Central memory CD8-positive, alpha-beta T cell (primary cell): ENCODE results near the gene TBC1D32.
"Not testable (repeated sequence)": the region's sequence is repeated elsewhere in the genome, so short reads cannot be mapped to it uniquely, and the experiment has no call there.

Experiments
- ATAC-seq: fragments of 150-1000 bp; cut with Tn5 transposase; replicated peaks from 2 replicates; pipeline ENCODE4 v1.10.0; 2022; ENCODE audit warnings: mild to moderate bottlenecking, moderate FRiP score, moderate number of reproducible peaks; ENCODE audit not compliant: poor library complexity, severe bottlenecking; ENCODE audit errors: extremely low read depth
- DNase-seq, 2 donors: peaks; one replicate each; pipeline ENCODE4 v3.0.0; 2021; ENCODE audit warnings: low spot score in 2 of 2
- H3K27ac Mint-ChIP-seq: one replicate; pipeline ENCODE4 v1.8.0; 2022; ENCODE audit warnings: low read depth, mild to moderate bottlenecking, moderate library complexity, mixed read lengths
- H3K27me3 Mint-ChIP-seq: one replicate; pipeline ENCODE4 v1.8.0; 2022; ENCODE audit warnings: mixed read lengths
- H3K36me3 Mint-ChIP-seq: one replicate; pipeline ENCODE4 v1.8.0; 2022; ENCODE audit warnings: mild to moderate bottlenecking, moderate library complexity, mixed read lengths; ENCODE audit not compliant: insufficient read depth
- H3K4me1 Mint-ChIP-seq: one replicate; pipeline ENCODE4 v1.8.0; 2022; ENCODE audit warnings: mixed read lengths
- H3K4me3 Mint-ChIP-seq: one replicate; pipeline ENCODE4 v1.8.0; 2022; ENCODE audit warnings: mild to moderate bottlenecking, moderate library complexity, mixed read lengths
- H3K9me3 Mint-ChIP-seq: one replicate; pipeline ENCODE4 v1.8.0; 2022; ENCODE audit warnings: mixed read lengths

TBC1D32 gene, protein sequence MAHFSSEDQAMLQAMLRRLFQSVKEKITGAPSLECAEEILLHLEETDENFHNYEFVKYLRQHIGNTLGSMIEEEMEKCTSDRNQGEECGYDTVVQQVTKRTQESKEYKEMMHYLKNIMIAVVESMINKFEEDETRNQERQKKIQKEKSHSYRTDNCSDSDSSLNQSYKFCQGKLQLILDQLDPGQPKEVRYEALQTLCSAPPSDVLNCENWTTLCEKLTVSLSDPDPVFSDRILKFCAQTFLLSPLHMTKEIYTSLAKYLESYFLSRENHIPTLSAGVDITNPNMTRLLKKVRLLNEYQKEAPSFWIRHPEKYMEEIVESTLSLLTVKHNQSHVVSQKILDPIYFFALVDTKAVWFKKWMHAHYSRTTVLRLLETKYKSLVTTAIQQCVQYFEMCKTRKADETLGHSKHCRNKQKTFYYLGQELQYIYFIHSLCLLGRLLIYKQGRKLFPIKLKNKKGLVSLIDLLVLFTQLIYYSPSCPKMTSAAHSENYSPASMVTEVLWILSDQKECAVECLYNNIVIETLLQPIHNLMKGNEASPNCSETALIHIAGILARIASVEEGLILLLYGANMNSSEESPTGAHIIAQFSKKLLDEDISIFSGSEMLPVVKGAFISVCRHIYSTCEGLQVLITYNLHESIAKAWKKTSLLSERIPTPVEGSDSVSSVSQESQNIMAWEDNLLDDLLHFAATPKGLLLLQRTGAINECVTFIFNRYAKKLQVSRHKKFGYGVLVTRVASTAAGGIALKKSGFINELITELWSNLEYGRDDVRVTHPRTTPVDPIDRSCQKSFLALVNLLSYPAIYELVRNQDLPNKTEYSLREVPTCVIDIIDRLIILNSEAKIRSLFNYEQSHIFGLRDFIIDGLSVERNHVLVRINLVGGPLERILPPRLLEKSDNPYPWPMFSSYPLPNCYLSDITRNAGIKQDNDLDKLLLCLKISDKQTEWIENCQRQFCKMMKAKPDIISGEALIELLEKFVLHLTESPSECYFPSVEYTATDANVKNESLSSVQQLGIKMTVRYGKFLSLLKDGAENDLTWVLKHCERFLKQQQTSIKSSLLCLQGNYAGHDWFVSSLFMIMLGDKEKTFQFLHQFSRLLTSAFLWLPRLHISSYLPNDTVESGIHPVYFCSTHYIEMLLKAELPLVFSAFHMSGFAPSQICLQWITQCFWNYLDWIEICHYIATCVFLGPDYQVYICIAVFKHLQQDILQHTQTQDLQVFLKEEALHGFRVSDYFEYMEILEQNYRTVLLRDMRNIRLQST

DNA sequence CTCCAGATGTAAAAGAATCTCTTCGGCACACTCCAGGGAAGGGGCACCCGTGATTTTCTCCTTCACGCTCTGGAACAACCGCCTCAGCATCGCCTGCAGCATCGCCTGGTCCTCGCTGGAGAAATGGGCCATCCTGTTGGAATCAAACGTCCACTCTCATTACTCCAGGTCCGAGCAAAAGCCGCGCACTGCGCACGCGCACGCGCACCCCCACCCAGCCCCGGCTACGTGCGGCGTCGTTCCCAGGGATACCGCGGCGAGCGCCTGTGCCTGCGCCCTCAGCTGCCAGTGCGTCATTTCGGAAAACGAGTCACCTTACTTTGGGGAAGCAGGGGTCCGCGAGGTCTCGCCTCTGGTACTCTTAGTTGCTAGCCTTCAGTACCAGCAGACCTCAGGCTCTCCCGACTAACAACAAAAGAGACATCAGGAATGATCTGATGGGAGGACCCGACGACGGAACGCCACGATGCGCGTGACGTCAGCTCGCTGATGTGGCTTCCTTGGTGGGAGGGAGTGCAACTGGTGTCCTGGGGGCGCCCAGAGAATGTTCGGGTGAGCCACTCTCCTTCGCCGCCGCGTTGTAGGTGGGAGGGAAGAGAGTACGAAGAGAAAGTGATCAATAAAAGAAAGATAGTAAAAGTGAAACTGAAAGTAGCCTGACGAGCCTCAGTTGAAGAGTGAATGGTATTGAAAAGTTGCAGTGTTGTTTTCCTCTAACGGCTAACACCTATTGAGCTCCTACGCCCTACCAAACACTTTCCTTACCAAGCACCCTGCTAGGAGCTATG, at the start of gene TBC1D32:
TSS of gene TBC1D32 (minus strand) at position 182 of the 788 bp plus-strand sequence. CDS start at position 132, 50 bp downstream.
- Mint-ChIP-seq H3K9me3 (no peaks in the 10 kb centered on the region), H3K4me1 (peaks cover 30% of the 10 kb centered on the region), H3K36me3 (peaks cover 8% of the 10 kb centered on the region), H3K4me3 (peak within 1 kb of the TSS; percentile 90), H3K27me3 (no peaks in the 10 kb centered on the region), H3K27ac (peak within 1 kb of the TSS; percentile 99)
- DNase-seq (peak; percentile 80 to 81), ATAC-seq (peak; percentile 89)

DNA sequence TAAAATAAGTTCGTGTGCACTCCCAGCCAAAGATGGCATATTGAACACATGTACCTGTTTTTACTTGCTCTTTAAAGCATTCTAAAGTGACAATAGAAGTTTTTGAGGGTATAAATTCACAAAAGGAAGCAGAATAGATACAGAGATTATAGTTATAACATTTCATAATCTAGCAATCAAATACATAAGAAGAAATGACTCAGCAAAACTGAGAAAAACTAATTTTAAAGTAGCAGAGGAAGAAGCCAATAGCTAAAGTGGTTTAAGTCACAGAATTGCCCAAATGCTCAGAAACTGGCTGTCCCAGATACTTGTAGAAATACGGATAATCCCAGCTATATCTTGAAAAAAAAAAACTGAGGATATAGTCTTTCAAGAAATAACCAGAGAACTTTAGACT, 49.2 kb upstream of the TBC1D32 start:
- Mint-ChIP-seq H3K27ac (no peak overlapping the region), H3K36me3 (no peaks in the 10 kb centered on the region), H3K27me3 (peaks cover 26% of the 10 kb centered on the region), H3K4me3 (no peak overlapping the region), H3K9me3 (no peaks in the 10 kb centered on the region), H3K4me1 (no peaks in the 10 kb centered on the region)
- DNase-seq, result no peak
- no peak for ATAC-seq

DNA sequence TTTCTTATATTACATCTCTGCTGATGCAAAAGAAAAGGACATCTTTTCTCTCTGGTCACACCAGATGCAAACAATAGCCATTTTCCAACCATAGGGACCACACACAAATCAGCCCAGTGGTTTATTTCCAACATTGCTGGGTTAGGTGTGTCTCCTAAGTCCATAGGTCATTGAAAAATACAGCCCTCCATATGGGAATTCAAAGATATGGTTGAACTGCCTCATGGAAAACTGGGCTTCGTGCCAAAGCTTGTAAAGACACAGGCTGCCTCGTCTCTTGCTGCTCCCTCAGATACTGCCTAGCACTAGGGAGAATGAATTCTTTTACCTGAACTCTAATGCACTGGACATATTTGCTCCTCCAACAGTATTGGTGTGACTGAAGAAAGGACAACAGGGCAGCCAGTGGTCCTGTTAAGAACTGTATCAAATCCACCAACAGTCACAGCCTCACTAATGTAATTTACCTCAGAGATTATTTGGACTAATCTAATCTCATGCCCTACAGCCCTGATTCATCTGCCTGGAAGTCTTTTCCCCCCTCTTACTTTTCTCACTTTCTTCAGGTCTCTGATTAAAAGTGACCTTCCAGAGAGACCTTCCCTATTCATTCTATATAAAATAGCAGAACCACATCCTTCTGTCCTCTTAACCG, 48.3 kb upstream of the TBC1D32 start:
- H3K27me3 Mint-ChIP-seq, result peaks cover 26% of the 10 kb centered on the region
- H3K4me3 Mint-ChIP-seq, result no peak overlapping the region
- H3K36me3 Mint-ChIP-seq, result no peaks in the 10 kb centered on the region
- no peak overlapping the region for H3K27ac Mint-ChIP-seq
- H3K9me3 Mint-ChIP-seq, result no peaks in the 10 kb centered on the region
- H3K4me1 Mint-ChIP-seq, result no peaks in the 10 kb centered on the region
- DNase-seq, result no peak
- no peak for ATAC-seq

DNA sequence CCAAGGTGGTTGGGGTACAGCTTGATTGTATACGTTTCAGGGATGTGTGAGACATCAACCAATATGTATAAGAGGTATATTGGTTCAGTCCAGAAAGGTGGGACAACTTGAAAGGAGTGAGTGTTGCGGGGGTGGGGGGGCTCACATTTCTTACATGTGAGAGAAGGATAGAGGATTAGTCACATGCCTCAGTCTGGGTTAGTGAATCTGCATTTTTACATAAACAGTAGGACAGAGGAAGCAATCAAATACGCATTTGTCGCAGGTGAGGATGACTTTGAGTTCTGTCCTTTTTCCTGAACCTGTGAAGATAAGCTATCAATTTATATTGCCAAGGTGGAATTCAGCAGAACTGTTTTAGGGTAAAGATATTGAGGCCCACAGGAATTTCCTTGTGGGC, 42.1 kb upstream of the TBC1D32 start:
- H3K9me3 Mint-ChIP-seq, result no peaks in the 10 kb centered on the region
- H3K27me3 Mint-ChIP-seq, result no peaks in the 10 kb centered on the region
- ATAC-seq (no peak), DNase-seq (no peak)
- H3K4me3 Mint-ChIP-seq, result no peak overlapping the region
- no peaks in the 10 kb centered on the region for H3K36me3 Mint-ChIP-seq
- H3K27ac Mint-ChIP-seq, result no peak overlapping the region
- H3K4me1 Mint-ChIP-seq, result no peaks in the 10 kb centered on the region

DNA sequence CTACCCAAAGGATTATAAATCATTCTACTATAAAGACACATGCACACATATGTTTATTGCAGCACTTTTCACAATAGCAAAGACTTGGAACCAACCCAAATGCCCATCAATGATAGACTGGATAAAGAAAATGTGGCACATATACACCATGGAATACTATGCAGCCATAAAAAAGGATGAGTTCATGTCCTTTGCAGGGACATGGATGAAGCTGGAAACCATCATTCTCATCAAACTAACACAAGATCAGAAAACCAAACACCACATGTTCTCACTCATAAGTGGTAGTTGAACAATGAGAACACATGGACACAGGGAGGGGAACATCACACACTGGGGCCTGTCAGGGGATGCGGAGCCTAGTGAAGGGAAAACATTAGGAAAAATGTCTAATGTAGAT, 39.9 kb upstream of the TBC1D32 start:
- H3K36me3 Mint-ChIP-seq, H3K27me3 Mint-ChIP-seq, H3K9me3 Mint-ChIP-seq, H3K27ac Mint-ChIP-seq, ATAC-seq, H3K4me1 Mint-ChIP-seq, DNase-seq, H3K4me3 Mint-ChIP-seq: not testable (repeated sequence)

DNA sequence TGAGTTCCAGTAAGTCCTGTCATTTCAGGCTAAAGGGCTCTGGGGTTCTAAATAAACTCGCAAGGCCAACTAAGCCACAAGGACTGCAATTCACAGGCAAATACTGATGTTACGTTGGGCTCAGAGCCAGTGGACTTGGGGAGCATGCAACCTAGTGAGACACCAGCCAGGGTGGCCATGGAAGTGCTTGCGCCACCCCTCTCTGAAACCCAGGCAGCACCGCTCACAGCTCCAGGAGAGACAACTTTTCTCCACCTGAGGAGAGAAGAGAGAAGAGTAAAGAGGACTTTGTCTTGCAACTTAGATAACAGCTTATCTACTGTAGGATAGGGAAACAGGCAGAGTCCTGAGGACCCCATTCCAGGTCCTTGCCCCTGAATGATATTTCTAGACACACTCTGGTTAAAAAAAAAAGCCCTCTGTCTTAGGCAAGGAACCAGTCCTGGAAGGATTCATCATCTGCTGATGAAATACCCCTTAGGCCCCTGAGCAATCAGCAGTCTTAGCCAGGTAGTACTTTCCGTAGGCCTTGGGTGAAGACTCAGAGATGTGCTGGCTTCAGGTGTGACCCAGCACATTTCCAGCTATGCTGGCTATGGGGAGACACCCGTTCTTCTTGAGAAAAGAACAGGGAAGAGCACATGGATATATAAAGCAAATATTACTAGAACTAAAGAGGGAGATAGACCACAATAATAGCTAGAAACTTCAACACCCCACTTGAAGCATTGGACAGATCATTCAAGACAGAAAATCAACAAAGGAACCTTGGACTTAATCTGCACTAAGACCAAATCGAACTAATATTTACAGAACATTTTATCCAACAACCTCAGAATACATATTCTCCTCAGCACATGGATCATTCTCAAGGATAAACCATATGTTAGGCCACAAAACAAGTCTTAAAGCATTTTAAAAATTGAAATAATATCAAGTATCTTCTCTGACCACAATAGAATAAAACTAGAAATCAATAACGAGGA, 31.5 kb upstream of the TBC1D32 start:
- DNase-seq (no peak), ATAC-seq (no peak)
- H3K4me1 Mint-ChIP-seq, result no peaks in the 10 kb centered on the region
- no peak overlapping the region for H3K4me3 Mint-ChIP-seq
- H3K9me3 Mint-ChIP-seq, result no peaks in the 10 kb centered on the region
- H3K36me3 Mint-ChIP-seq, result no peaks in the 10 kb centered on the region
- H3K27me3 Mint-ChIP-seq, result peaks cover 61% of the 10 kb centered on the region
- no peak overlapping the region for H3K27ac Mint-ChIP-seq

DNA sequence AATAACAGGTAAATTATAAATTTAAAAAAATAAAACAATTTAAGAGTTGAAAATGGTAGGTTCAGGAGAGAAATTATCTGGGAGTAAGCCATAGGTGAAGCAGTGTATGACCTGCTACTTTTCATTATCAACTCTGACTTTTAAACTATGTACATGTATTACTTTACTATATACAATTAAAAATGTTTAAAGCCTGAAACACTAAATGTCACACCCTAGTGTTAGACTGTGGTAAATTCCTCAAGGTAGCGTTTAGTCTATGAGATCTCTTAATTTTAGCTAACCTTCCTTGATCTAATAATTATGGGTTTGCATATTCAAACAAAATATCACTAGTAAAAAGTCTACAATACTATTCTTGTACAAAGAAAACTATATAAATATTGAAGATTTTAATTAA, 22.3 kb upstream of the TBC1D32 start:
- H3K36me3 Mint-ChIP-seq, result no peaks in the 10 kb centered on the region
- ATAC-seq, result no peak
- H3K9me3 Mint-ChIP-seq, result no peaks in the 10 kb centered on the region
- H3K27me3 Mint-ChIP-seq, result peaks cover 48% of the 10 kb centered on the region
- H3K4me1 Mint-ChIP-seq, result no peaks in the 10 kb centered on the region
- no peak for DNase-seq
- H3K27ac Mint-ChIP-seq, result no peak overlapping the region
- no peak overlapping the region for H3K4me3 Mint-ChIP-seq

DNA sequence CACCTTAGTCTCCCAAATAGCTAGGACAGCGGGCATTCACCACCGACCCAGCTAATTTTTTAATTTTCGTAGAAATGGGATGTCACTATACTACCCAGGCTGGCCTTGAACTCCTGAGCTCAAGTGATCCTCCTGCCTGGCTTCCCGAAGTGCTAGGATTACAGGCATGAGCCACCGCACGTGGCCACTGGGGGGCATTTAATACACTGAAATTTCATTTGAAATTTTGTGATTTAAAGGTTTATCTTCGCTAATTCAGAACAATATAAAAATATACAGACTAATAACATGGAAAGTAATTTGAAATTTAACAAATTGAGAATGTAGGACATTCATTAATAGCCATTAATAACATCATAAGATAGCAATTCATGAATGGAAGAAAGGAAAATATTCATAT, 20.5 kb upstream of the TBC1D32 start:
- no peak for ATAC-seq
- Mint-ChIP-seq H3K9me3 (no peaks in the 10 kb centered on the region), H3K27ac (no peak overlapping the region), H3K4me1 (no peaks in the 10 kb centered on the region), H3K4me3 (no peak overlapping the region), H3K36me3 (no peaks in the 10 kb centered on the region), H3K27me3 (peaks cover 42% of the 10 kb centered on the region)
- DNase-seq, result no peak

DNA sequence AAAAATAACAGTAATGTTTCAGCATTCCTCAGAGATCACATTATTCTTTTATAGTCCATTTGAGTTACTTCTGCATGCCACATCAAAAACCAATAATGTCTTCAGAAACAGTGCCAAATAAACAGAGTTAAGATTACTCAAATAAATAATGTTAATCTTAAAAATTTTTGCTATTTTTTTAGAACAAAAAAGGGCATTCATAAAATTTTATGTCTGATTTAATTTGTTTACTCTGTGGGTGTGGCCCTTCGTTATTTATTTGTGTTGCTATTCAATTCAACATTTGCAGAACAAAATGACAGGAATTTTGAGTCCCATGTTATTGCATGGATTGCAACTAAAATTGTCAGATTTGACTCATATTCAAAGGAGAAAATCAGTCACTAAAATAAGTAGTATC, 18.7 kb upstream of the TBC1D32 start:
- DNase-seq (no peak), ATAC-seq (no peak)
- no peaks in the 10 kb centered on the region for H3K9me3 Mint-ChIP-seq
- H3K27me3 Mint-ChIP-seq, result peaks cover 46% of the 10 kb centered on the region
- H3K36me3 Mint-ChIP-seq, result no peaks in the 10 kb centered on the region
- H3K4me3 Mint-ChIP-seq, result no peak overlapping the region
- no peaks in the 10 kb centered on the region for H3K4me1 Mint-ChIP-seq
- H3K27ac Mint-ChIP-seq, result no peak overlapping the region

DNA sequence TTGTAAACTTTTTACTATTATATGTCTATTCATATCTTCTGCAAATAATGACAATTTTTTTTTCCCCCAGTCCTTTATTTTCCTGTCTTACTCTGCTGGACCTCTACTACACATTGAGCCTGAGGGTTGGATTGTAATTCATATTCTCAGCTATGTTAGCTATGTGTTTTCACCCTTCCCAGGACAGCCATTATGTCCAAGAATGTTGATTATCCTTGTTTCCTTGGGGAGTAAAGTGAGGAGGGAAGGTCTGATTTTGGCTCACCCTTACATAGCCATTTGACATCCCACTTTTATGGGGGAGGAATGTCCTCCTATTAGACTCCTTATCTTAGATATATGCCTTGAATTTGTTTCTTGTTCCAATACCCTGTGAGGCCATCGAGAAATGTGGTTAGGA, 17.6 kb upstream of the TBC1D32 start:
- Mint-ChIP-seq H3K4me3 (no peak overlapping the region), H3K27me3 (peaks cover 46% of the 10 kb centered on the region), H3K36me3 (no peaks in the 10 kb centered on the region), H3K27ac (no peak overlapping the region), H3K9me3 (no peaks in the 10 kb centered on the region), H3K4me1 (no peaks in the 10 kb centered on the region)
- no peak for DNase-seq
- no peak for ATAC-seq

DNA sequence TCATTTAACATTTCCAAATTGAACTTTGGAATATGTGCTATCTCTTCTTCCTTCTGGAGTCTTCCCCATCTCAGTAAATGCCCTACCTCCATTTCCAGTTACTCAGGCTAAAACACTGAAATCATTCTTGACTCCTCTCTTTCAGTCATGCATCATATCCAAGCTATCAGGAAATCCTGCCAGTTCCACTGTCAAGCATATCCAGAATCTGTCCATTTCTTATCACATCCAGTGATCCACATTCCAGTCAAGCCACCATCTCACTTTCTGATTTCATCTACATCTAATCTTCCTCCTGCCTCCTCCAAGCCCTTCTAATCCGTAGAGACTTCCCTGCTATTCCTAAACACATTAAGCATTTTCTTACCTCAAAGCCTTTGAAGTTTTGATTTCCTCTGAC, 15.3 kb upstream of the TBC1D32 start:
- ATAC-seq, result no peak
- Mint-ChIP-seq H3K36me3 (no peaks in the 10 kb centered on the region), H3K27ac (no peak overlapping the region), H3K4me1 (no peaks in the 10 kb centered on the region), H3K4me3 (no peak overlapping the region), H3K27me3 (peaks cover 46% of the 10 kb centered on the region), H3K9me3 (no peaks in the 10 kb centered on the region)
- no peak for DNase-seq
